Measurements from ENCODE around the gene CDC45.

The CDC45 gene

DNA sequence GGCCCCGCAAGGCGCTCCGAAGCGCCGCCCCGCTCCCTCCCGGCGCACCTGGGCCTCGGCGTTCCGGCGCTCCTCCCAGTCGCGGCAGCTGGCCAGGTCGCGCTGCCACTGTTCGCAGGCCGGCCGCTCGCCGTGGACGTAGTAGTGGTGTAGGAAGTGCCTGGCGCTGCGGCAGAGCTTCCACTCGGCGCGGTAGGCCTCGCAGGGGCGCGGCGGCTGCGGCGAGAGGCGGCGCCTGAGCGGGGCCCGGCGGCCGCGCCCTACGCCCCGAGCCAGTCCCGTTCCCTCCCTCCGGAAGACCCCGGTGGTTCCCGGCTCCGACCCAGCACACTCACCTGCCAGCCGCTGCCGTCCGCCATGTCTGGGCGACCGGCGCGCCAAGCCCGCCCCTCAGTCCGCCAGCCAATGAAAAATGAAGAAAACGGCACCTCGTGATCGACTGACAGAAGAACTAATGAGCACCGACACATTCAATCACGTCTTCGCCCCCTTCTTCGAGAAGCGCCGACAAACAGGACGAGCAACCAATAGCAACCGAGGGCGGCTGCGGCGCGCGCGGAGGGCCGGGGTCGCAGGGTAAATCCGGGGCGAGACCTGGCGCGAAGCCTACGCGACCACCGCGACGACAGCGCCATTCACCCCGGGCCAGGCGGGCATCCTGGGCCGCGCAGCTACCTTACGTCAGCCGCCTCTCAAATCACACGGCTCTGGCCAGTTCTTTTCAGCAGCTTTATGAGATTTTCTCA, 32.2 kb upstream of the CDC45 start, which contains the start of gene C22orf39:
C22orf39 (minus strand) TSS at position 382 of the 746 bp plus-strand sequence; CDS start at position 359, 23 bp downstream.
- DNase-seq, result peak; percentile 54 to 97 (median 91)

DNA sequence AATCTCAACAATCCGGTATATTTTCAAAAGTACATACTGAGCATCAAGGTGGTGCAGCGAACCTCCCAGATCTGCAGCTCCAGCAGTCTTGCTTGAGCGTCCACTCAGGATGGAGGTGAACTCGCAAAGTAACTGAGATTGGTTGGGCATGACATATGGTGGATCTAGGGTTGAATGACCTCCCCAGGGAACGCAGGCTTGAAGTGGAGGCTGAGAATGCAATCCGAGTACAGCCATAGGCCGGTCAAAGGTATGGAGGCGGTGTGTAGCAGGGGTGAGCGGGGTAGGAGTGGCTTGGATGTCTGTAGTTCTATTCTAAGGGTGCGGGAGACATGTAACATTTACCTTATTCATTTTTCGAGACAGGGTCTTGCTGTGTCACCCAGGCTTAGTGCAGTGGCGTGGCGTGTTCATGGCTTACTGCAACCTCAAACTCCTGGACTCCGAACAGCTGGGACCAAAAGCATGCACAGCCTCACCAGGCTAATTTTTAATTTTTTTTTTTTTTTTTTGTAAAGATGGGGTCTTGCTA, 31.6 kb upstream of the CDC45 start:
- peak in 5 of 56 donors; percentile 24 to 64 (median 48) for DNase-seq

DNA sequence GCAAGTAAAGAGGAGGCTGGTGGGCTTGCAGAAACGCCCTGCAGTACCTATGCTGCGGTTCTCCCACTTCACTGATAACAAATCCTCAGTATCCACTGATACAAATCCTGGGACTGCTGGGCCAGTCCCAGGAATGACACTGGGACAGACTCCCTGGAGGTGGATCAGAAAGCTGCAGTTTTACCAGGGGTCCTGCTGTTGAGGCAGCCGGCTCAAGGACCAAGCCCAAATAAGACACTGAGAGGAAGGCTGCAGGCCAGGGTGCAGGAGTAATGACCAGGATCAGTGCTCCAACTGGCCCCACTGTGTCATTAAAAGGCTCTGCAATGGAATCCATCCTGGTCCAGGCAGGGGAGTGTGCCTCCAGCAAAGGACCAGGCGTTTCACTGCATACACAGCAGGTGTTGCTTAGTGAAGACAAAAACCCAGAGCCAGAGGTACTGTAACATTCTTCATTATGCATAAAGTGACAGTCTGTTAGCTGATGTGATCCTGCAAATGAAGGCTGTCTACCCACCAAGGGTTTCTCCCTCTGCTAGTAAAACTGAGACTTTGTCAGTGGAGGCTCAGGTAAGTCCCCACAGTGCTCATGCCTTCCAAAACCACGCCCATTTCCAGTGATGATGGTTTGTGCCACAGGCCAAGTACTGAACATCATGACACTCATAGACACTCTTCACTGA, 30.8 kb upstream of the CDC45 start:
- DNase-seq, result no peak

DNA sequence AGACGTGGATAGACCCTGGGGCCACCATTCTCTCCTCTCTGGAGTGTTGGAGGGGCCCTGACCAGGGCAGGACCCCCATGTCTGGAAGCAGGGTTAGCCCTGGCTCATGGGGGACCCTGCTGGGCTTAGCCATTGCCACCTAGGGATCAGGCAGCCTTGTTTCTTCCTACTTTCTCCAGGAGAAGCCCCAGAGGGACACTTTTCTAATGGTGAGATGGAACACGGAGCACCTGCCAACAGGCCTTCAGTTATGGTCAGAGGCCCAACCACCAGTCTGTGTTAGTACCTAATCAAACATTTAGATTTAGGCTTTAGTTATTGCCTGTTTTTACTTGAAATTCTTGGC, 30.3 kb upstream of the CDC45 start:
- DNase-seq, result no peak

DNA sequence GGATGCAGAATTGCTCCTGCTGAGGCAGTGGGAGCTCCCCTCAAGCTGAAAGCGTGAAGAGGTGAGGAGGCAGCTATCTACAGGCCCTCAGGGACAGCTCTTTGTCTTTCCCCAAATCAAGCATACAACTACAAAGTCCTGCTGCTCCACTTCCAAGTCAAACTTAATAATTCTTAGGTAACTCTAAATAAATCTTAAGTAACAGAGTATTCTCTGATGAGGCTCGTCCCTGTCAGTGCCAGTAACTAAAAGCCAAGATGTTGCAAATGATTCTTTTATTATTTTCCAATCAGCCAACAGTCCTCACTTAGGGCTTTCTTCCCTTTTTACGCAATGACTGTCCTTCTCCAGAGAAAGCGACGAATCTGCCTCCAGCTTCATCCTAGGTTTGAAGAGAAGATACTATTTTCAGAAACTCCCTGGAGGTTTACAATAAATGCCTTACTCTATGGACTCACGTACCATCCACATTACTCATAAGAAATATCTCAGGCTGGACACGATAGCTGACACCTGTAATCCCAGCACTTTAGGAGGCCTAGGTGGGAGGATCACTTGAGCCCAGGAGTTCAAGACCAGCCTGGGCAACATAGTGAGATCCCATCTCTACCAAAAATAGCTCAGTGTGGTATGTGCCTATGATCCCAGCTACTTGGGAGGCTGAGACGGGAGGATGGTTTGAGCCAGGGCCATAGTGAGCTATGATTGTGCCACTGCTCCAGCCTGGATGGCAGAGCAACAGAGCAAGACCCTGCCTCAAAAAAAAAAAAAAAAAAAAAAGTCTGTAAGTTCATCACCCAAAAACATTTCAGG, 29.2 kb upstream of the CDC45 start:
- no peak for DNase-seq

DNA sequence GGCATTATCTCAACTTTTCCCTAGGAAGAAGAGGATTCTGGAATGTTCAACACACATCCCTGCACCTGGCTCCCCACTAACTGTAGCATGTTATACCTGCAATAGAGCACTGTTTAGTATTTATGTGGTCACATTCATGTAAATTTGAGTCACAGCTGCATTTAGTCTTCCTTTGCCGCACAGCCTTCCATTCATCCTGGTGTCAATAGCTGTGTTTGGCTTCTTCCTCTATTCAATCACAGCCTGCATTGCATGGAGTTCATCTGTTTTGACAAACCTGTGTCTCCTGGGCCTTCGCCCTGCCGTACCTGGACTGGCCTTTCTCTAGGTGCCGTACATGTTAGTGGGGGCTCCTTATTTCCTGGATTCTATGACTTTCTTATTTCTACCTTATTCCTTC, 28.1 kb upstream of the CDC45 start:
- DNase-seq, result no peak

DNA sequence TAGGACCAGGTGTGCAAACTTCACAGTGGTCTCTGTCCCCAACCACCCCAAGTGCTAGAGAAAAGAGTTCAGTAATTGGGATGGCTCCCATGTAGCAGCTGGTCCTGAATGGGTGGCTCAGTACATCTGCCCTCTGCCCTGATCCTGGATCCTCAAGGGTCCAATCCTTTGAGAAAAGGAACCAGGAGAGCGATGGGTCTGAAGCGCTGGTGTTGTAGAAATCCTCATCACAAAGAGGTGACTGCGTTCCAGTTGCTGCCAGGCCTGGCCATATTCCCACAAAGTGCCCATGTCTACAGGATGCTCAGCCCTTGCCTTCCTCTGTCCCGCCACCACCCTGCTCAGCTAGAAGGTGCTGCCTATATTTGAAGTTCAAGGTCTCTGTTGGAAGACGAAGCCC, 26.0 kb upstream of the CDC45 start:
- DNase-seq, result no peak

DNA sequence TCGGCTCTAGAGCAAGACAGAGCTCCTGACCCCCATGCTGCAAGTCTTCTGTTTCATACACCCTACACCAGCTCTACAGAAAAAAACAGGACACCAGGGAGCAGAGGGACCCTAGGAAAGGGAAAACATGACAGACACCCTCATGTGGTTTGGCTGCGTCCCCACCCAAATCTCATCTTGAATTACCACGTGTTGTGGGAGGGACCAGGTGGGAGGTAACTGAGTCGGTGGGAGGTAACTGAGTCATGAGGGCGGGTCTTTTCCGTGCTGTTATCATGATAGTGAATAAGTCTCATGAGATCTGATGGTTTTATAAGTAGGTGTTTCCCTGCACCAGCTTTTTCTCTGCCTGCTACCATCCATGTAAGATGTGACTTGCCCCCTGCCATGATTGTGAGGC, 25.6 kb upstream of the CDC45 start:
- DNase-seq, result no peak

DNA sequence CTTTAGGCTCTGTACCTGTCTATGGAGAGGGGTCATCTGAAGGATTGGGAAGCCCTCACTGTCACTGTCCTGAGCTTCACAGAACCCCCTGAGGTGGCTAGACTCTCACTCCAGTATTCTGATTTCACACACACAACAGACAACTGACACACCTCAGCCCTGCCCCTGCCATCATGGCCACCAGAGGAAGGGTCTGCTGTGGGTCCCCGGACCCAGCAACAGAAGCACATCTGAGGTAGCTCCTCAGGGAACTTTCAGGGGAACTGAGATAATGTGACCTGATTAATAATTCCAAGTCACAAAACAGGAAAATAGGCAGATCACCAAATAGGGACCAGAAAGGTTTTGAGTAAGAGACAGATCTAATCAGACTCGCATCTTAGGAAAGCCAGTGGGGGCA, 24.7 kb upstream of the CDC45 start:
- DNase-seq, result no peak

DNA sequence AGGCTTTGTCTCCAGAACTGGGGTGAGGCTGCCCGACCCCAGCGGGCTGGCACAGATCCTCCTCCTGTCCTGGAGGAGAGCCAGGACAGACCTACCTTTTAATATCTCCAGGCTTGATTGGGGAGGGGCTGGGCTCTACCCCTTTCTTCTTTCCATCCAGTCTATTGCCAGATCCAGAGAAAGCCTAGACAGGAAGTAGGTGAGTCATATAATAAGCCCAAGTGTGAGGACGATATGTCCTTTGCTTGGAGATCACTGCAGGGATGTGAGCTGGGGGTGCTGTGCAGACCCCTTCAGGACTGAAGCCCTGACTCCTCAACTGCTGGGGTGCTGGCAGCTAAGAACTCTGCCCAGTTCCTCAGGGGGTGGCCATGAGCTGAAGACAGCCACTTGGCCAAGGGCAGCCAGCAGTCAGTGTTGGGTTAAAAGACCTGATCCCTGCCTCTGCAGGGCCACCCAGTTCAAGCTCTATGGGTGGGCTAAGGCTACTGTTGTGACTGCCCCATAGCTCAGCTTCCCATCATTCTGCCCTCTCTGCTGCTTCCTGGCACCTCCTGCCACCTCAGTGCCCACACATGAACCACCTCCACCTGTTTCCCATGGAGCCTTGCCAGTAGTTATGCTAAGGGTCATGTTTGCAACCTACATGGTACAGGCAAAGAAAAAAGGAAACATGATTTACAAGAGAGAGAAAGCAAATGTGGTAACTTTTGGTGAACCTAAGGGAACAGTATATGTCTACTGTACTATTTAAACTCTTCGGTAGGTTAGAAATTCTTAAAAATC, 23.9 kb upstream of the CDC45 start:
- DNase-seq, result no peak

DNA sequence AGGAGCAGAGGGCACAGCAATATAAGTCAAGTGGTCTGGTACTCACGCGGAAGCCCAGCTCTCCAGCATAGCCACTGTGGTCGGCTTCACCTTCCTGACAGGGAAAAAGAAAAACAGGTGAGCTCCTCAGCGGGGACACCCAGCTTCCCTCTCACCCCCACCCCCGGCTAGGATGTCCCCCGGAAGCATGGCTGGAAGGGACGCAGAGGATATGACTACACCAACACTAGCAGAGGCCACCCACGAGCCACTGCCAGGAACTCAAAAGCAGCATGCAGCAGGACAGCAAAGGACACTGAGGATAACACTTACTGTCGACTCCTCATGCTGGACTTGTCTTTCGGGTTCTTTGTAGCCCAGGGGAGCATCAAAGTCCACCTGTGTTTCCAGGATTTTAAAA, 23.2 kb upstream of the CDC45 start:
- DNase-seq, result no peak

DNA sequence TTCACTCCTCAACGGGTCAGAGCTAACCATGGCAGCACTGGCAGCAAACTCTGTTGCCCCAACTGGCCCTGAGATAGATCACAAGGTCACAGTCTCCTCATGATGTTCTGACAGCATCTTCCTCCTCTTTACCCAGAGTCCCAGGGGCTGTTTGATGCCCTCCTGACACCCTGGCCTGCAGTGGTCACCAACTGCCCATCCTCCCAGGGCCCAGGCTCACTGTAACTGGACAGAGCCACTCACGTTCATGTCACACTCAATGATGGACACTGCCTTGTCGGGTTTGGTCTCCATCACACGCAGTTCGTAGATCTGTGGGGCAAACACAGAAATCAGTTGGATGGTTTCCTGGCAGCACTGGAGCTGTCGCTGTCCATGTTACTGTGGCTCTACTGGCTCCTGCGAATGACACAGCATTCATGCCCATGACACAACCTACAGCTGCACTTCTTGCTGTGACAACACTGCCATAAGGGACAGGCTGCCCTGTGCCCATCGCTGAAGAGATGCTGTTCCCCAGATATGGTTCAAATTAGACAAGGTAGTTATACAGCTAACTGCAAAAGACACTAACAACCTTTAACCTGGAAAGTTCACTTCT, 21.8 kb upstream of the CDC45 start:
- DNase-seq, result no peak

DNA sequence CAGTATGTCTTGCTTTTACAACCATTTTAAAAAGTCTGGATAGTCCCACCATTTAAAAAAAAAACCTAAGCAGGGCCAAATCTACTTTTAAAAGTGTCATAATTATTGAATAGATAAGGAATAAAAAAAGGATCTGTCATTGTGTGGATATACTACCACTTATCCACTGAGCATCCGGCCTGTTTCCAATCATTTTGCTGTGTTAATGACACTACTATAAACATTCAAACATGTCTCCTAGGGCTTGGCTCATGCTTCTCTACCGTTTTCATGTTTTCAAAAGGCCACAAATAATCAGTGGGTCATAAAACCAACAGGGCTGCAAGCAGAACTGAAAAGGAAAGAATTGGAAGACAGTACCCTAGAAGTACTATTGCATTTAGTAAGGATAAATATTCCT, 19.7 kb upstream of the CDC45 start:
- no peak for DNase-seq

DNA sequence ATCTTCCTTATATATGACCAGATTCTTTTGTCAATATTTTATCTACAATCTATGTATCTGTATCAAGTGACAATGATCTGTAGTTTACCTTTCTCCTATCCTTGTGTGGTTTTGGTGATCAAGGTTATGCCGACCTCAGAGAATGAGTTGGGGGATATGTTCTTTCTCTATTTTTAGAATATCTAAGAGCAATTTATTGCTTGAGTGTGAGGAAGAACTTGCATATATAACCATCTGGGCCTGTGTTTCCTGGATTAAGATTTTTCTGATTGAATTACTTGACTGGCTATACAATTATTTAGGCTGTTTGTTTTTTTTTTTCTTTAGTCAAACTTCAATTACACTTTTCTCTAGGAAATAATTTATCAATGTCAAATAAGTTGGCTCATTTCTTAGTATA, 18.2 kb upstream of the CDC45 start:
- DNase-seq, result no peak

DNA sequence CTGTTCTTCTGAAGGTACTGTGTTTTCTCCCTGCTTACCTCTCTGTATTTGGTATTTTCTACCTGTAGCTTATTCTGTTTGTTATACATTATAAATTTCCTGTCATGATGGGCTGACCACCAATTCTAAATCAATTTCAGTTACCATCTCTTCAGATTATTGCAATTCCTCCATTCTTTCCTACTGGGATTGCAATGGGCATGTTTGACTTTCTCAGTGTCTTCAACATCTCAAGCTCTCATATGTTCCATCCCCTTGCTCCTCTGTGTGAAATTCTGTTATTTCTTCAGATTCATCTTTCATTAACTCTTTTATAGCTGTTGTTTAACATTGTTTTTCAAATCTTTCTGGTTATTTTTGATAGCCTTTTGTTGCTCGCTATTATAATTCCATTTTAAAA, 16.7 kb upstream of the CDC45 start:
- DNase-seq, result no peak

DNA sequence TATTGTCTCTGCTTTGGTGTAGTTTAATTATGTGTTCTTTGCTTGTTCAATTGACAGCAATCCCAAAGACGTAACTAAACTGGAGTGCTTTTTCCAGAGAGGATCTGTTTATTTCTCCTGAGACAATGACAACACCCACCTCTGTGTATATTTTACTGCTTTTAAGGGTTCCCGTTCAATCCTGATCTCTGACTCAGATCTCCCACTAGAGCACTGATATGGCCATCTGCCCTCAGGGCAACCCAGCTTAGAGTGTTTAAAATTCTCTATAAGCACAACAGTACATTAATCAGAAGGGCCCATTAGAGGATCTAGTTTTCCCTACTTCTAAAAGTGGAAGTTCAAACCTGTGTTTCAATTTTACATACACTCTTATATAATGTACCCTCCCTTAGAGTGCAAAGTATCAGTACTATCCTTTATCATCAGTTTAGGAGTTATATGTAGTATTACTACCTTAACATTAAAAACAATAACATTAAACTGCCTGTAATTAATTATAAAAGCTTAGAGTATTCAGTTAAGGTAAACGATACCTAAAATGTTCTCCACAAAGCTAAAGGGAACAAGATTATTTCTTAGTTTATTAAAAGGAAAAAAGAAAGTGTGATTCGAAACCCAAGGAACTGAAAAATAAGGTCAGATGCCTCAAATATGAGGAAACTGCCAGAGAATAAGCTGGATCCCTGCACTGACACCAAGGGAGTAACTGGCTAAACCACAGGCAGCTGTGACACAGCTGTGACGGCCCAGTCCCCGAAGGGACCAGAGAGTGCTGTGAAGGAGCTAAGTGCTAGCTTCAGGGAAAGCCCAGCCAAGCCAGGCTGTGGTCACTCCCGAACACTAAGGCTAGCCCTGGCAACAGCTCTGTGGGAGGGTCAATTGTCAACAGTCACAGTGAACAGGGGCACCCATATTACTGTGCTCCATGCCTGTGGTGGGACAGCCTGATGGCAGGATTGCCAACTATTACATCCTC, 15.9 kb upstream of the CDC45 start:
- DNase-seq, result no peak

DNA sequence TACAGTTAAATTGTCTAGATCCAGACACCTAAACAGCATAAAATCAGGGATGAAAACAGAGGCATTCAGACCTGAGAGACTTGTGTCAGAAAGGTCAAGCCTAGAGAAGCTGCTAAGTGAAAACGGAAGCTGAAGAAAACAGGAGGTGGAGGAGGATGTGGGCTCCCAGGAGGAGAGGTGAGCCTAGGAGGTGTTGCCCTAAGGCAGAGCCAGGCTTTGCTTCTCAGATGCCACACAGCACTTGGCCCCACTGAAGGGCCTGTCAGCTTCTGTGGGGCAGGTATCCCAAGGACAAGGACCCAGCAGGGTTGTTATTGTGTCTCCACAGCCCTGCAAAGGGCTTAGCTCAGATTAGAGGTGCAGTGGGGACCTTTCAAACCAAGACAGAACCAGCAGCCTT, 15.2 kb upstream of the CDC45 start:
- DNase-seq, result no peak

DNA sequence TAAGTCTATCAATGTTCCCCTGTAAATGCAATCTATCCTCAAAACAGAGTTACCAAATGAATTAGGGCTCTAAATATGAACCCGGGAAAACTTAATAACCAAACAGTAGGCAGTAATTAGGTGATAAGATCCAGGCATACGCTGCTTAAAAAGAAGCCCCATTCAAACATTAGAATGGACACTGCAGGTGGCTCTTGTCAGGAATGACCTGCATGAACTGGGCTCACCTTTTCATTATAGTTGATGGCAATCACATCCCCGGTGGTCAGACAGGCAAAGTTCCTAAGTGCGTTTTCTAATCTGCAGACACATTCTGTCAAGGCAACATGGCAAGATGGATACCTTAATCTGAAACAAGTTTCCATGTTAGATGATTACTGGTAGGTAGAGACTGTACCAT, 14.7 kb upstream of the CDC45 start:
- no peak for DNase-seq

DNA sequence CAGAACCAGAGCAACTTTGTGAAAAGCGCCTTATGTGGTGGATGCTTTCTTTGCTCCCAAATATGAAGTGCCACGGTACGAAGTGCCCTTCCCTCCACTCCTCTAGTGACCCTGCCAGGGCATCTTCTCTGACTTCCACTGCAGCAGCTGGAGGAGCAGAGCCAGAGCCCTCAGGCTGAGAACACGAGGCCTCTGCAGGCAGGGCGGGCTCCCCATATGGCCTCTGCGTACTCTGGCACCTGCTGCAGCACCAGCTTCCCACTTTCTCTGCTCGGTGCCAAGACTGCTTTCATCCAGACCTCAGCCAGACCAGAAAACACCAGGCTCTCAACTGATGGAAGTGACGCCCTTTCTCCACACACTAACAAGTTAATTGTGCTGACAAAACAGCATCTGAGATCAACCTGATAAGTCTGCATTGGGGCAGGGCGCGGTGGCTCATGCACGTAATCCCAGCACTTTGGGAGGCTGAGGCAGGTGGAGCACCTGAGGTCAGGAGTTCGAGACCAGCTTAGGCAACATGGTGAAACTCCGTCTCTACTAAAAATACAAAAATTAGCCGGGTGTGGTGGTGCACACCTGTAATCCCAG, 13.5 kb upstream of the CDC45 start:
- DNase-seq, result no peak

All from nucleus accumbens (tissue), 56 donors.